ENCODE data around the gene SCGB3A2. TPM values are rescaled to one million over a fixed set of nuclear protein-coding genes. Genes with fewer than 3 reads are reported as not detected.

SCGB3A2 gene
- total RNA-seq, 1 donor from 2014 or later: not detected

DNA sequence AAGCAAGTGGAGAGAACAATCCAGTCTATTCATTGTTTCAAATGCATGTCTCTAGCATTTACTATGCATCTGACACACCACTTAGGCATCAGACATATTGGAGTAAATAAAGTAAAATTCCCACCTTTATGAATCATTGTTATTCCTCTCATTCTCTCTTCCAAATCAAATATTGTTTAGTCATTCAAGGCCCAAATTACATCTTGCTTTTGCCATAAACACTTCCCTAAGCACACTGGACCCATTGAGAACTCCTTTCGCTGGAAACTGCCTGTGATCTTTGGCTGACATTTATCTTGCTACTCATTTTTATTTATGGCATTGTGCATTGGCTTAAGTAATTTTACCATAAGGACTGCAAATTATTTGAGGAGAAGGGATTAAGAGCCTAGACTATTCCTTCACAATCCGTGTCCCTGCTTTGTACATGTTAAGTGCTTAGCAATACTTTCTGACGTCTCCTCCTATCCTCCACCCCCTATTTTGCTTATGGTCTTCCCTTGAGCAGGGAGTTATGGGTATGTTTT is 20.4 kb downstream of the SCGB3A2 start:
- Histone ChIP-seq H3K79me2 (ENCODE audit: low read depth) (no peaks in the 10 kb centered on the region), H3K9me3 (ENCODE audit: low read depth) (no peaks in the 10 kb centered on the region), H3K9ac (no peak overlapping the region), H3K27ac (no peak overlapping the region), H3K36me3 (no peaks in the 10 kb centered on the region), H2AFZ (replicated peaks) (no peak overlapping the region), H4K20me1 (ENCODE audit: low read depth) (no peaks in the 10 kb centered on the region), H3K27me3 (no peaks in the 10 kb centered on the region), H3K4me2 (no peak overlapping the region), H3K4me1 (no peaks in the 10 kb centered on the region), H3K4me3 (no peak overlapping the region), H3F3A (ENCODE audit: low read depth) (no peaks in the 10 kb centered on the region)
- no peaks in the 10 kb centered on the region for H3K36me3 Mint-ChIP-seq
- DNase-seq (ENCODE audit: low spot score): no peak
- no peak overlapping the region for H3K4me3 Mint-ChIP-seq
- TF ChIP-seq, protein P1, sequence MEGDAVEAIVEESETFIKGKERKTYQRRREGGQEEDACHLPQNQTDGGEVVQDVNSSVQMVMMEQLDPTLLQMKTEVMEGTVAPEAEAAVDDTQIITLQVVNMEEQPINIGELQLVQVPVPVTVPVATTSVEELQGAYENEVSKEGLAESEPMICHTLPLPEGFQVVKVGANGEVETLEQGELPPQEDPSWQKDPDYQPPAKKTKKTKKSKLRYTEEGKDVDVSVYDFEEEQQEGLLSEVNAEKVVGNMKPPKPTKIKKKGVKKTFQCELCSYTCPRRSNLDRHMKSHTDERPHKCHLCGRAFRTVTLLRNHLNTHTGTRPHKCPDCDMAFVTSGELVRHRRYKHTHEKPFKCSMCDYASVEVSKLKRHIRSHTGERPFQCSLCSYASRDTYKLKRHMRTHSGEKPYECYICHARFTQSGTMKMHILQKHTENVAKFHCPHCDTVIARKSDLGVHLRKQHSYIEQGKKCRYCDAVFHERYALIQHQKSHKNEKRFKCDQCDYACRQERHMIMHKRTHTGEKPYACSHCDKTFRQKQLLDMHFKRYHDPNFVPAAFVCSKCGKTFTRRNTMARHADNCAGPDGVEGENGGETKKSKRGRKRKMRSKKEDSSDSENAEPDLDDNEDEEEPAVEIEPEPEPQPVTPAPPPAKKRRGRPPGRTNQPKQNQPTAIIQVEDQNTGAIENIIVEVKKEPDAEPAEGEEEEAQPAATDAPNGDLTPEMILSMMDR (IDR thresholded peaks at IDR 0.05): no peak
- TF ChIP-seq EZH2phosphoT487 (IDR thresholded peaks at IDR 0.05) (no peak), EZH2 (IDR thresholded peaks at IDR 0.05) (no peak)
- peaks cover 3% of the 10 kb centered on the region for H3K27me3 Mint-ChIP-seq (ENCODE audit: insufficient read depth, low read depth)
- H3K27ac Mint-ChIP-seq: no peak overlapping the region
- no peaks in the 10 kb centered on the region for H3K9me3 Mint-ChIP-seq
- no peaks in the 10 kb centered on the region for H3K4me1 Mint-ChIP-seq

DNA sequence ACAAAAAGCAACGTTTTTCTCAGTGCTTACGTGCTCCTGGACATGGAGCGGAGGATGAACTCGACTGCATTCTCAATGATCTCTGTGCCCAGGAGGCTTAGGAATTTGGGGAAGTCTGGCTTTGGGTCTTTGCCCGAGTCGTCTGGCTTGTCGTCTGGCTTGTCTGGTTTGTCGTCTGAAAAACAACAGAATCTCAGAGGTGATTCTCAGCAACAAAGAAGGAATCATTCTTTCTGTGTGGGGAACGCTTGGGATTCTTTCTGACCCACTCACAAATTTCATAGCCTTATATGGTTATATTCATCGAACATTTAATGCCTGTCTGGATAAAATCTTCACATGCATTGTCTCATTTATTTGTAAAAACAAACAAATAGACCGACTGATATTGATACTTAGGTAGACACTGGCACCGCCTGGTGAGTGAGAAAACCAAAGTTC is 23.1 kb downstream of the SCGB3A2 start:
- H3K27me3 Mint-ChIP-seq (ENCODE audit: insufficient read depth, low read depth): no peaks in the 10 kb centered on the region
- no peak overlapping the region for H3K4me3 Mint-ChIP-seq
- Histone ChIP-seq H3K9me3 (ENCODE audit: low read depth) (no peaks in the 10 kb centered on the region), H3K4me3 (no peak overlapping the region), H2AFZ (replicated peaks) (no peak overlapping the region), H3K4me2 (no peak overlapping the region), H3K27me3 (no peaks in the 10 kb centered on the region), H3K36me3 (no peaks in the 10 kb centered on the region), H3K27ac (no peak overlapping the region), H3K4me1 (no peaks in the 10 kb centered on the region), H3K9ac (no peak overlapping the region), H3K79me2 (ENCODE audit: low read depth) (no peaks in the 10 kb centered on the region), H3F3A (ENCODE audit: low read depth) (no peaks in the 10 kb centered on the region), H4K20me1 (ENCODE audit: low read depth) (no peaks in the 10 kb centered on the region)
- H3K9me3 Mint-ChIP-seq: no peaks in the 10 kb centered on the region
- H3K36me3 Mint-ChIP-seq: no peaks in the 10 kb centered on the region
- H3K27ac Mint-ChIP-seq: no peak overlapping the region
- H3K4me1 Mint-ChIP-seq: no peaks in the 10 kb centered on the region
- DNase-seq (ENCODE audit: low spot score): no peak
- TF ChIP-seq EZH2phosphoT487 (IDR thresholded peaks at IDR 0.05) (no peak), EZH2 (IDR thresholded peaks at IDR 0.05) (no peak)
- TF ChIP-seq, protein P1 (IDR thresholded peaks at IDR 0.05): no peak

DNA sequence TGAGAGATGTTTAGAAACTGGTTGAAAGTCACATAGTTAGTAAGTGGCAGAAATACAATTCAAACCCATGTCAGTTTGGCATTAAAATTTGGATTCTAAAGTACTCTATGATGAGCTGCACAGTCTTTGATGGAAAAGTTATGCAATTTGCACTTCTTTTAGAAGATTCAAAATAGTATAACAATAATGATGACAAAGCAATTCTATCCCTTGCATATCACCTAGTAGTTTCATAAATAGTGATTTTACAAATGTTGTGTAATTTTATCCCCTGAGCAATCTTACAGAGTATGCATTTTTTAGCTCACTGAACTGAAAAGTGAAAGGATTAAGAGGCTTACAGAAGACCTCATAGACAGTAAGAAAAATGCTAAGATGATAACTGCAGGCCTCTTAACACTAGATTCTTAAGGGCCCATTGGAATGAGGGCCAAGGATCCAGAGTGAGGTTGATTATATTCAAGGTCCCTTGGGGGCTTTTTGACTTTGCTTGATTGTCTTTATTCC is 24.2 kb downstream of the SCGB3A2 start:
- Histone ChIP-seq H4K20me1 (ENCODE audit: low read depth) (no peaks in the 10 kb centered on the region), H3K4me1 (no peaks in the 10 kb centered on the region), H3K27ac (no peak overlapping the region), H2AFZ (replicated peaks) (no peak overlapping the region), H3K36me3 (no peaks in the 10 kb centered on the region), H3K4me3 (no peak overlapping the region), H3K27me3 (no peaks in the 10 kb centered on the region), H3F3A (ENCODE audit: low read depth) (no peaks in the 10 kb centered on the region), H3K9ac (no peak overlapping the region), H3K9me3 (ENCODE audit: low read depth) (no peaks in the 10 kb centered on the region), H3K4me2 (no peak overlapping the region), H3K79me2 (ENCODE audit: low read depth) (no peaks in the 10 kb centered on the region)
- no peak for TF ChIP-seq EZH2 (IDR thresholded peaks at IDR 0.05)
- TF ChIP-seq EZH2phosphoT487 (IDR thresholded peaks at IDR 0.05): no peak
- TF ChIP-seq, protein P1 (IDR thresholded peaks at IDR 0.05): no peak
- Mint-ChIP-seq H3K36me3 (no peaks in the 10 kb centered on the region), H3K4me3 (no peak overlapping the region), H3K4me1 (no peaks in the 10 kb centered on the region), H3K27ac (no peak overlapping the region), H3K9me3 (no peaks in the 10 kb centered on the region), H3K27me3 (ENCODE audit: insufficient read depth, low read depth) (peaks cover 2% of the 10 kb centered on the region)
- no peak for DNase-seq (ENCODE audit: low spot score)
